ENCODE measurements around the gene KLF6.

KLF6 gene

GRCh38 chr10:3777981-3778691 lies 6.9 kb downstream of the KLF6 start:
- peaks cover 55% of the 10 kb centered on the region for H3K4me1 Mint-ChIP-seq
- H3K27ac Mint-ChIP-seq = no peak overlapping the region
- DNase-seq = no peak
- no peak overlapping the region for H3K4me3 Mint-ChIP-seq
- H3K9me3 Mint-ChIP-seq = no peaks in the 10 kb centered on the region
- no peak for TF ChIP-seq CTCF (IDR thresholded peaks at IDR 0.05)
- peaks cover 7% of the 10 kb centered on the region for H3K27me3 Mint-ChIP-seq (ENCODE audit: low read depth, poor library complexity)
- peaks cover 67% of the 10 kb centered on the region for H3K36me3 Mint-ChIP-seq (ENCODE audit: low read depth)

- Mint-ChIP-seq H3K36me3 (ENCODE audit: low read depth) (peaks cover 66% of the 10 kb centered on the region), H3K27ac (no peak overlapping the region), H3K4me3 (no peak overlapping the region), H3K27me3 (ENCODE audit: low read depth, poor library complexity) (peaks cover 7% of the 10 kb centered on the region), H3K9me3 (peaks cover 4% of the 10 kb centered on the region), H3K4me1 (peaks cover 44% of the 10 kb centered on the region)
- no peak for TF ChIP-seq CTCF (IDR thresholded peaks at IDR 0.05)
- no peak for DNase-seq
These were observed 8.0 kb downstream of the KLF6 start for GRCh38 chr10:3776796-3777571.

- peaks cover 4% of the 10 kb centered on the region for H3K9me3 Mint-ChIP-seq
- H3K27me3 Mint-ChIP-seq (ENCODE audit: low read depth, poor library complexity) = peaks cover 7% of the 10 kb centered on the region
- peaks cover 55% of the 10 kb centered on the region for H3K36me3 Mint-ChIP-seq (ENCODE audit: low read depth)
- no peak for TF ChIP-seq CTCF (IDR thresholded peaks at IDR 0.05)
- no peak for DNase-seq
- no peak overlapping the region for H3K4me3 Mint-ChIP-seq
- peak overlapping the region; percentile 94 for H3K27ac Mint-ChIP-seq
- peaks cover 33% of the 10 kb centered on the region for H3K4me1 Mint-ChIP-seq
These were observed 9.1 kb downstream of the KLF6 start for GRCh38 chr10:3775696-3776551.

- H3K27me3 Mint-ChIP-seq (ENCODE audit: low read depth, poor library complexity) = peaks cover 7% of the 10 kb centered on the region
- H3K4me1 Mint-ChIP-seq = peaks cover 31% of the 10 kb centered on the region
- H3K9me3 Mint-ChIP-seq = peaks cover 4% of the 10 kb centered on the region
- peaks cover 47% of the 10 kb centered on the region for H3K36me3 Mint-ChIP-seq (ENCODE audit: low read depth)
- H3K27ac Mint-ChIP-seq = peak overlapping the region; percentile 88
- no peak overlapping the region for H3K4me3 Mint-ChIP-seq
- TF ChIP-seq CTCF (IDR thresholded peaks at IDR 0.05) = no peak
- DNase-seq = no peak
These were observed 10.0 kb downstream of the KLF6 start for GRCh38 chr10:3774814-3775695.

GRCh38 chr10:3774018-3774813 lies 10.8 kb downstream of the KLF6 start:
- DNase-seq = no peak
- Mint-ChIP-seq H3K36me3 (ENCODE audit: low read depth) (peaks cover 38% of the 10 kb centered on the region), H3K27ac (peak overlapping the region; percentile 21)

More at GRCh38 chr10:3774018-3774813, 10.8 kb downstream of the KLF6 start:
- Mint-ChIP-seq H3K4me3 (no peak overlapping the region), H3K27me3 (ENCODE audit: low read depth, poor library complexity) (peaks cover 7% of the 10 kb centered on the region), H3K9me3 (peaks cover 4% of the 10 kb centered on the region), H3K4me1 (peaks cover 28% of the 10 kb centered on the region)
- TF ChIP-seq CTCF (IDR thresholded peaks at IDR 0.05) = no peak

All from nephron progenitor cell (in vitro differentiated cells).